Keratinocyte (primary cell): ENCODE results near the gene CCDC92. TPM values are rescaled to one million over a fixed set of nuclear protein-coding genes. Genes with fewer than 3 reads are reported as not detected.
"Not testable (repeated sequence)": the region's sequence is repeated elsewhere in the genome, so short reads cannot be mapped to it uniquely, and the experiment has no call there.

Source experiments
- DNase-seq: peaks from one replicate; pipeline ENCODE4 v3.0.0-alpha.2; 2011; ENCODE audit warnings: low read depth, missing footprints, low spot score
- FAIRE-seq: peaks from 2 replicates; lab custom pipeline; 2011; peaks lifted over from hg19 to GRCh38; lab: Jason Lieb, UNC
- H2AFZ ChIP-seq: 2 replicates; pipeline ENCODE4 v1.6.0; 2012; ENCODE audit warnings: low read length, control low read depth, inconsistent platforms; ENCODE audit not compliant: control insufficient read depth
- H3K27ac ChIP-seq: 2 replicates; pipeline ENCODE4 v1.5.1; 2011; ENCODE audit warnings: low read length; ENCODE audit not compliant: control insufficient read depth, insufficient read depth
- H3K27me3 ChIP-seq: 3 replicates; pipeline ENCODE4 v1.6.0; 2011; ENCODE audit warnings: low read length; ENCODE audit not compliant: control insufficient read depth, insufficient read depth; ENCODE audit errors: extremely low read depth
- H3K36me3 ChIP-seq, 2 experiments: 2 replicates in 1 of 2; 3 replicates in 1 of 2; pipeline ENCODE4 v1.5.1; 2011; ENCODE audit warnings: low read length in 2 of 2, mild to moderate bottlenecking in 1 of 2; ENCODE audit not compliant: control insufficient read depth in 2 of 2, insufficient read depth in 2 of 2; ENCODE audit errors: extremely low read depth in 1 of 2
- H3K4me1 ChIP-seq: 3 replicates; pipeline ENCODE4 v1.5.1; 2011; ENCODE audit warnings: low read length; ENCODE audit not compliant: control insufficient read depth, insufficient read depth; ENCODE audit errors: extremely low read depth
- H3K4me2 ChIP-seq: 3 replicates; pipeline ENCODE4 v1.6.0; 2011; ENCODE audit warnings: low read depth, low read length; ENCODE audit not compliant: control insufficient read depth, insufficient read depth; ENCODE audit errors: extremely low read depth
- H3K4me3 ChIP-seq, 3 experiments: fragments of 200-600 bp in 1 of 3; sonication (generic) in 1 of 3; 2 replicates in 2 of 3; 3 replicates in 1 of 3; pipeline ENCODE4 v1.5.1; 2011 to 2016; ENCODE audit warnings: low read length in 3 of 3, mild to moderate bottlenecking in 3 of 3, control low read depth in 2 of 3, inconsistent platforms in 1 of 3, low read depth in 1 of 3, mixed read lengths in 1 of 3, mixed run types in 1 of 3, moderate library complexity in 1 of 3; ENCODE audit not compliant: control insufficient read depth in 2 of 3, insufficient read depth in 2 of 3; ENCODE audit errors: extremely low read depth in 1 of 3
- H3K79me2 ChIP-seq: 2 replicates; pipeline ENCODE4 v1.6.0; 2012; ENCODE audit warnings: low read length; ENCODE audit not compliant: control insufficient read depth, insufficient read depth
- H3K9ac ChIP-seq: 3 replicates; pipeline ENCODE4 v1.6.0; 2011; ENCODE audit warnings: low read length; ENCODE audit not compliant: control insufficient read depth, insufficient read depth; ENCODE audit errors: extremely low read depth
- H3K9me1 ChIP-seq: 3 replicates; pipeline ENCODE4 v1.6.0; 2011; ENCODE audit warnings: low read length; ENCODE audit not compliant: control insufficient read depth, insufficient read depth; ENCODE audit errors: extremely low read depth
- H3K9me3 ChIP-seq: 2 replicates; pipeline ENCODE4 v1.5.1; 2012; ENCODE audit warnings: low read depth, low read length; ENCODE audit not compliant: control insufficient read depth
- H4K20me1 ChIP-seq: 3 replicates; pipeline ENCODE4 v1.6.0; 2011; ENCODE audit warnings: low read length; ENCODE audit not compliant: control insufficient read depth, insufficient read depth; ENCODE audit errors: extremely low read depth
- CTCF ChIP-seq, 3 experiments: IDR thresholded peaks in 1 of 3; conservative IDR thresholded peaks in 1 of 3; optimal IDR thresholded peaks in 1 of 3; 2 replicates in 2 of 3; 3 replicates in 1 of 3; pipeline versions ENCODE3 to v1.5.1; 2011; ENCODE audit warnings: low read length in 3 of 3, mild to moderate bottlenecking in 3 of 3, moderate library complexity in 2 of 3, control low read depth in 1 of 3, inconsistent platforms in 1 of 3; ENCODE audit not compliant: insufficient read depth in 2 of 3; ENCODE audit errors: extremely low read depth in 1 of 3
- EZH2 ChIP-seq: IDR thresholded peaks from one replicate; pipeline ENCODE4 v1.6.1; 2012; ENCODE audit warnings: inconsistent platforms, mild to moderate bottlenecking, low read length, moderate library complexity
- dilution Hi-C: fragments of 300-500 bp; cut with MboI; formaldehyde crosslinking; loops from one replicate; pipeline ENCODE4 v1.7.0; 2020; ENCODE audit warnings: low sequenced_read_pairs; ENCODE audit not compliant: extremely low pct_ligation_motif_present
- polyA plus RNA-seq, 5 experiments: library from polyadenylated mRNA; depleted of rRNA in 3 of 5; stranded (reverse) in 3 of 5; stranded (forward) in 1 of 5; unstranded in 1 of 5; fragments of >200 nt; gene quantifications; 1 replicate in 1 of 5; 2 replicates in 3 of 5; 3 replicates in 1 of 5; pipeline versions ENCODE4 v1.2.1 to v1.2.3, GENCODE V29; 2011 to 2012; ENCODE audit warnings: missing spikeins in 2 of 5, low read depth in 1 of 5, low replicate concordance in 1 of 5

The CCDC92 gene
- polyA plus RNA-seq, 1 donor (not counting 4 experiments of a cell fraction or from before 2014, with no cell fraction given) = 8.3 TPM

DNA sequence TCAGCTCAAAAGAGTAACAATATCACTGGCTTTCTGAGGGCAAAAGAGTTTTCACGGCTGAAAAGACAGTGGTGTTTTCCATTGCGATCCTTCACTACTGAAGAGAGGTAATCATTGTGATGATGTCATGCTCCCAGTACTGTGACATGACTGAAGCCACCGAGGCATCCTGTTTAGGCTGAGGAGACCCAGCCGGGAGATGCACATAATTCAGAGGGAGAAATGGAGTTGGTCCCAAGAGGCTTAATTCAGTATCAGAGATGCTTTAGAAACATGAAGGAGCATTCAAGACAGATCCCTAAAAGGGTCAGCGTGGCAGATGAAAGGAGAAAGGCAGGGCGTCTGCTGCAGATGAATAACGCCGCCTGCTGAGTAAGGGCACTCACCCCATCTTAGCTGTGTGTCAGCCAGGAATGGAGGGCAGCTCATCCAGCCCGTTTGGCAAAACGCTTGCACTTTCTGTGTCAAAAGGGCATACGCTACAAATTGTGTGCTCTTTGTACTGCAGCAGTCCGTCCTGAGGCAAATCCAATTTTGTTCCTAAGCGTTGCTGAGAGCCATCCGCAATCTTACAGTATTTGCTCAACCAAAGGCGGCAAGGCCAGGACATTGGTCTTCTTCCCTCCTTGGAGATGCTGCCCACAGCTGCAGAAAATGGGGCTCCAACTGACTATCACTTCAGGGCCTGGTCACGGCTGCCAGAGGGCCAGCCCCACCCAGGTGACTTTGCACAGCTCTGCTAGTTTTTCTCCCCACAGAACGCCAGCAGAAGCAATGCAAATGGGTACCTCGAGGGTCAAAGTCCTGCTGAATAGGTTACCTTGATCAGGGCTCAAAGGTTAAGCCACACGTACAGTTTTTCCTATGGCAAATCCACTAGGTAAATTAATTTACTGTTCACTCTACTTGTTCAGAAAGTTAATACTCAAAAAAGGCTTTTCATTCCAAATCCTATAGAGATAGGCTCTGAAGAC is 23.5 kb downstream of the CCDC92 start:
- FAIRE-seq (no peak), DNase-seq (no peak)
- Histone ChIP-seq H2AFZ (no peak overlapping the region), H3K9ac (no peak overlapping the region), H3K4me3 (no peak overlapping the region), H3K27ac (no peak overlapping the region), H3K79me2 (no peaks in the 10 kb centered on the region), H4K20me1 (peaks cover 3% of the 10 kb centered on the region), H3K27me3 (no peaks in the 10 kb centered on the region), H3K9me1 (no peaks in the 10 kb centered on the region), H3K4me2 (no peak overlapping the region), H3K4me1 (no peaks in the 10 kb centered on the region), H3K36me3 (peaks cover 0 to 5% of the 10 kb centered on the region in 2 experiments), H3K9me3 (no peaks in the 10 kb centered on the region)
- no peak for TF ChIP-seq EZH2
- no peak for TF ChIP-seq CTCF (optimal IDR thresholded peaks at IDR 0.05 in 1 of 3, IDR thresholded peaks at IDR 0.05 in 1 of 3, conservative IDR thresholded peaks at IDR 0.05 in 1 of 3; ENCODE audit: extremely low read depth in 1 of 3, insufficient read depth in 2 of 3, low read length in 3 of 3)
- dilution Hi-C loops = no loop called here

- Histone ChIP-seq H3K27me3 (no peaks in the 10 kb centered on the region), H3K4me1 (no peaks in the 10 kb centered on the region), H3K4me2 (no peak overlapping the region), H2AFZ (no peak overlapping the region), H3K4me3 (no peak overlapping the region), H3K9me3 (no peaks in the 10 kb centered on the region), H3K79me2 (no peaks in the 10 kb centered on the region), H4K20me1 (peaks cover 3% of the 10 kb centered on the region), H3K27ac (no peak overlapping the region), H3K36me3 (peaks cover 0 to 5% of the 10 kb centered on the region in 2 experiments), H3K9ac (no peak overlapping the region), H3K9me1 (no peaks in the 10 kb centered on the region)
- dilution Hi-C loops = no loop called here
- FAIRE-seq (no peak), DNase-seq (no peak)
- TF ChIP-seq CTCF (optimal IDR thresholded peaks at IDR 0.05 in 1 of 3, IDR thresholded peaks at IDR 0.05 in 1 of 3, conservative IDR thresholded peaks at IDR 0.05 in 1 of 3; ENCODE audit: extremely low read depth in 1 of 3, insufficient read depth in 2 of 3, low read length in 3 of 3) (no peak), EZH2 (no peak)
These were observed 24.2 kb downstream of the CCDC92 start for GRCh38 chr12:123948401-123948795.

DNA sequence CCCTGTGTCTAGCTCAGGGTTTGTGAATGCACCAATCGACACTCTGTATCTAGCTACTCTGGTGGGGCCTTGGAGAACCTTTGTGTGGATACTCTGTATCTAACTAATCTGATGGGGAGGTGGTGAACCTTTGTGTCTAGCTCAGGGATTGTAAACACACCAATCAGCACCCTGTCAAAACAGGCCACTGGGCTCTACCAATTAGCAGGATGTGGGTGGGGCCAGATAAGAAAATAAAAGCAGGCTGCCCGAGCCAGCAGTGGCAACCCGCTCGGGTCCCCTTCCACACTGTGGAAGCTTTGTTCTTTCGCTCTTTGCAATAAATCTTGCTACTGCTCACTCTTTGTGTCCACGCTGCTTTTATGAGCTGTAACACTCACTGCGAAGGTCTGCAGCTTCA is 25.1 kb downstream of the CCDC92 start:
- H3K27me3 ChIP-seq, DNase-seq, H3K4me1 ChIP-seq, H2AFZ ChIP-seq, H3K9me1 ChIP-seq, H3K9ac ChIP-seq, H3K4me2 ChIP-seq, H3K36me3 ChIP-seq, H3K79me2 ChIP-seq, H4K20me1 ChIP-seq, dilution Hi-C loops, FAIRE-seq, H3K4me3 ChIP-seq, H3K9me3 ChIP-seq, H3K27ac ChIP-seq: not testable (repeated sequence)
